Measurements from ENCODE around the gene NTN3.
A peak's percentile ranks its signal among the peaks of the same experiment; 100 is the strongest.

NTN3 gene

GRCh38 chr16:2466667-2467527 is 4.2 kb upstream of the NTN3 start:
- no peak for DNase-seq (ENCODE audit: low spot score)

DNA sequence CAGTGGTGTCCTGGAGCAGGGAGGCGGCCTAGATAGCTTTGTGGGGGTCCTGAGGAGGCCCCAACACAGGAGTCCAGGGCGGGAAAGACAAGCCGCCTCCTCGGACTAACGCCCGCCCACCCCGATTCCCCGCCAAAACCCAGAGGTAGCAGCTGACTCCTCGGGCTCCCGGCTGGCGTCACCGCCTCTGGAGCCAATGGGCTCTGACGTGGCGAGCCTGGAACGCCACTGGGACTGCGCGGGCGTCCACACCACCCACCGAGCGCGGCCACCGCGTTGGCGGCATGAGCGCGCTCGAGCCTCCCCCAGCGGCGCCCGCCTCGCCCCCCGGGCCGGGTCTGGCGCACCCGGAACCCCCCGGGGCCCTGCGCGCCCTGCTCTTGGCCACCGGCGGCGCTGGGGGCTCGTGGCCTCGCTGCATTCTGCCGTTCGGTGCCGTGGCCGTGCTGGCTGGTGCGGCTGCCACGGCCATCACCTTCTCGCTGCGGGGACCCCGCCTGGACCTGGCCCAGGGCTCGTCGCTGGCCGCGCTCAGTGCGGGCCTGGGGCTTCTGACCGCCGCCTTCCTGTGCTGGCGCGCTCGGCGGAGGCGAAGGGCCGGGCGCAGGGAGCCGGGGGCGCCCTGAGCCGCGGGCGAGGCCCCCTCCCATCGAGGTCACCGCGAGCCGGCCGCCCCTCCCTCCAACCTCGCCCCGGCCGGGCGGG is 3.4 kb upstream of the NTN3 start:
- DNase-seq (ENCODE audit: low spot score), result peak; percentile 47

GRCh38 chr16:2468233-2468724 is 2.8 kb upstream of the NTN3 start:
- peak; percentile 68 for DNase-seq (ENCODE audit: low spot score)

DNA sequence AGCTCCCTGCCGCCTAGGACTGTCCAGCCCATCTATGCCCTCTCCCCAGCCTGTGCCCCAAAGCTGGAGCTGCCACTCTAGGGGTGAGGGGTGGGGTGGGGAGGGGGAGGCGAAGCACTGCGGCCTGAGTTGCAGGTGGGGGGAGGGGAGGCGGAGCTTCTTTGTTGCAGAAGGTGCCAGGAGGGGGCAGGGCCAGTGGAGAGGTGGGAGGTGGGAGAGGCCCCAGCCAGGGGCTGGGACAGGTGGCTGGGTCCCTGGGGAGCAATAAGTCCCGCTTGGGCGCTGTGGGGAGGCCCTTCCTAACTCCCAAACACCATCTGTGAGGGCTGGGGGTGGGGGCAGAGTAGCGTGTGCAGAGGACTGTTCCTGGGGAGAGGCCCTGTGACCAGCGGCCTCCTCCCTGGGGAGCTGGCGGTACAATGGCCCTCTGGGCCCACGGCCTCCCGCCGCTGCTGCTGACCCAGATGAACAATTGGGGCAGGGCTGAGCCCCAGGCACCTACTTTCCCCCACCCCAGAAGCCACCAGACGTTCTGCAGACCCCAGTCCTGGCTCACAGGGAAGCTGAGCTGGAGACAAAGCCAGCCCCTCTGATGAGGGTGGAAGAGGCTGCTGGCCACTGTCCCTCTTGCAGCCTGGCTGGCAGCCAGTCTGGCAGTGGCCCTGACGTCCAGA is 2.2 kb upstream of the NTN3 start:
- peak; percentile 52 for DNase-seq (ENCODE audit: low spot score)

- peak; percentile 44 for DNase-seq (ENCODE audit: low spot score)
These were observed 1.5 kb upstream of the NTN3 start for GRCh38 chr16:2469399-2470233.

GRCh38 chr16:2470234-2470601 is 879 bp upstream of the NTN3 start:
- no peak for DNase-seq (ENCODE audit: low spot score)

DNA sequence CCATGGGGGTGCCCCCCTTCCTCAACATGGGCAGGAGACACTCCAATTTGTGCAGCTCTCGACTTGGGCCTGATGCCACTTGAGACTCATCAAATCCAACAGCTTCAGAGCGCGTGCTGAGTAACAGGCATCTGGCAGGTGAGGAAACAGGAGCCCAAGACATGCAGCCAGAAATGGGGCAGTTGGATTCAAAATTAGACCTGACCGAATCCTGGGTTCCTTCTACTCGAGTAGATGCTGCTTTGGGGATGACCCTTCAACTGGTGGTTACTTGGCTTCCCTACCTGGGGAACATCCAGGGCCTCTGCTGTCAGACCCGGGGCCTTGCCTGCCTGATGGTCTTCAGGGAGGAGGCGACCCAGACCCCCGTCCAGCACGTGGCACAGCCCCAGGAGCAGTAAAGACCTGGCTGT is 488 bp upstream of the NTN3 start:
- no peak for DNase-seq (ENCODE audit: low spot score)

- no peak for DNase-seq (ENCODE audit: low spot score)
These were observed 773 bp downstream of the NTN3 start for GRCh38 chr16:2471653-2472487.

DNA sequence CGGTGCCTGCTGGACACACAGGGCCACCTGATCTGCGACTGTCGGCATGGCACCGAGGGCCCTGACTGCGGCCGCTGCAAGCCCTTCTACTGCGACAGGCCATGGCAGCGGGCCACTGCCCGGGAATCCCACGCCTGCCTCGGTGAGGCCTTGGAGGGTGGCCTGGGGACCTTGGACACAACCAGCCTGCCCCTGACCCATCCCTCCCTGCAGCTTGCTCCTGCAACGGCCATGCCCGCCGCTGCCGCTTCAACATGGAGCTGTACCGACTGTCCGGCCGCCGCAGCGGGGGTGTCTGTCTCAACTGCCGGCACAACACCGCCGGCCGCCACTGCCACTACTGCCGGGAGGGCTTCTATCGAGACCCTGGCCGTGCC is 1.4 kb downstream of the NTN3 start:
- no peak for DNase-seq (ENCODE audit: low spot score)

- DNase-seq (ENCODE audit: low spot score), result peak; percentile 35
These were observed 1.9 kb downstream of the NTN3 start for GRCh38 chr16:2472885-2473445.

- DNase-seq (ENCODE audit: low spot score), result peak; percentile 68
These were observed 2.4 kb downstream of the NTN3 start for GRCh38 chr16:2473446-2473926.

DNA sequence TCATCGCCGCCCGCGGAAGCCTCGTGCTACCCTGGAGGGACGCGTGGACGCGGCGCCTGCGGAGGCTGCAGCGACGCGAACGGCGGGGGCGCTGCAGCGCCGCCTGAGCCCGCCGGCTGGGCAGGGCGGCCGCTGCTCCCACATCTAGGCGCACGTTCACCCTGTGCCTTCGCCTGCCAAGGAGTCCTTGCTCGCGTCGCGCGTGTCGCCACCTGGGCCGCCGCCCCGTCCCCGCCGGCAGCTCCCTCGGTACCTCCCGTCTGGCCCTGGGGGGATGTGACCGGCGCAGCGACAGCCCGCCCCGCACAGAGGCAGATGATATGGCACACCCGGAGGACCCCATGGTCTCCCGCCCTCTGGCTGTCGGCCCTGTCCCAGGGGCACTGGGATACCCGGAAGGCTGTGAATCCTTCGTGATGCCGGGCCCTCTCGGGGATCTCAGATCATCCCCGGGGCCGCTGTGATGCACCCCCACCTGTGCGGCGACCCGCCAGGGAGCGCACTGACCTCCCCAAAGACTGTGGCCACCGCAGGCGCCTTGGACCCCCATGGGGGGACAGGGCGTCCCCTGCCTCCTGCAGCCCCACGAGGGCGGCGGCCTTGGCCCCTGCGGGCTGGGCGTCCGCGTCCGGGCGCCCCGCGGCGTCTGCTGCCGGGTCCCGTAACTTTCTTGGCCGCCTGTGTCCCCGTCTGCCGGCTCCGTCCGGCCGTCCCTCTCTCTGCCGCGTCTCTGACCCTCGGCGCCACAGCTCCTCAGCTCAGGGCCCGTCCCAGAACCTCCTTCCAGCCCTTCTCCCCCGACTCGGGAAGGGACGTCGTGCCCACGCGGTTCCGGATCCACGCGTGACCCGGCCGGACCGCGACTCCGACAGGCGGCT is 3.1 kb downstream of the NTN3 start:
- peak; percentile 87 for DNase-seq (ENCODE audit: low spot score)

DNA sequence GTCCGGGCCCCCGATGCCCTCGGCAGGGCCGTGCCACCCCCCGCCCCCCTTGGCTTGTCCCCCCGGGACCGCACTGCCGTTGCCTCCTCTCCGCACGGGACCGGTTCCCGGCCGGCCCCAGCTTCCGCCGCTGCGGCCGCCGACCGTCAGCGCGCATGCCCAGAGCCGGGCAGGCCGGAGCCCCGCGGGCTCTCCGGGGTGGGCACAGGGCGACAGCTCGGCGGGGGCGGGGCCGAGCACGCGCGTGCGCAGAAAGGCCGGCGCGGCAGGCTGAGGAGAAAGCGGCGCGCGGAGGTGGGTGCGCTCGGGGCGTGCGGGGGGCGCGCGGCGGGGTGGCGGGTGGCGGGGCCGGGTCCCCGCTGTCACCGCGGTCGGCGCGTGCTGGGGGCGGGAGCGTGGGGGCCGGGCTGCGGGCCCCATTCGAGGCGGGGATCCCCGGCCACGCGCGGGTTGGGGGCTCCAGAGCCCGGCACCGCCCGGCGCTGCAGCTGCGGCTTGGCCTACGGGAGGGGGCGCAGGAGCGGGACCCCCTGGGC is 3.8 kb downstream of the NTN3 start, which contains the start of gene TBC1D24:
TSS of gene TBC1D24 (plus strand) at position 251 of the 536 bp plus-strand sequence. CDS start 21,022 bp downstream, outside the sequence.
- DNase-seq (ENCODE audit: low spot score), result peak; percentile 99

GRCh38 chr16:2475413-2476344 is 4.6 kb downstream of the NTN3 start:
- DNase-seq (ENCODE audit: low spot score), result peak; percentile 75

GRCh38 chr16:2476345-2476720 is 5.2 kb downstream of the NTN3 start:
- no peak for DNase-seq (ENCODE audit: low spot score)

- DNase-seq (ENCODE audit: low spot score), result no peak
These were observed 5.6 kb downstream of the NTN3 start for GRCh38 chr16:2476741-2477140.

- no peak for DNase-seq (ENCODE audit: low spot score)
These were observed 6.2 kb downstream of the NTN3 start for GRCh38 chr16:2477327-2477726.

- no peak for DNase-seq (ENCODE audit: low spot score)
These were observed 7.2 kb downstream of the NTN3 start for GRCh38 chr16:2478279-2478678.
